Stomach (tissue), 9 donors: ENCODE data around the gene IRF1. TPM values are rescaled to one million over a fixed set of nuclear protein-coding genes. Genes with fewer than 3 reads are reported as not detected.

Source experiments
- DNase-seq, 2 donors: peaks; one replicate each; pipeline versions ENCODE4 v3.0.0 to v3.0.0-alpha.2; 2013 to 2019
- H3K27ac ChIP-seq, 5 donors: fragments of 200-600 bp in 4 of 5; sonication (generic) in 4 of 5; one replicate each; pipeline ENCODE4 v1.5.1; 2013 to 2019; ENCODE audit warnings: mild to moderate bottlenecking in 1 of 5, moderate library complexity in 1 of 5
- H3K27me3 ChIP-seq, 3 donors: fragments of 200-600 bp; sonication (generic); one replicate each; pipeline ENCODE4 v1.5.1; 2017 to 2019; ENCODE audit warnings: mixed run types in 1 of 3
- H3K36me3 ChIP-seq, 4 donors: fragments of 200-600 bp; sonication (generic); 1 replicate in 3 of 4; 2 replicates in 1 of 4; pipeline ENCODE4 v1.5.1; 2016 to 2019
- H3K4me1 ChIP-seq, 4 donors: fragments of 200-600 bp; sonication (generic); one replicate each; pipeline ENCODE4 v1.5.1; 2016 to 2019
- H3K4me3 ChIP-seq, 4 donors: fragments of 200-600 bp; sonication (generic) in 3 of 4; one replicate each; pipeline ENCODE4 v1.5.1; 2016 to 2019; ENCODE audit warnings: mild to moderate bottlenecking in 1 of 4
- H3K9me3 ChIP-seq, 4 donors: fragments of 200-600 bp; sonication (generic); one replicate each; pipeline ENCODE4 v1.5.1; 2016 to 2019
- EP300 ChIP-seq: sonication (generic); formaldehyde crosslinking; IDR thresholded peaks from one replicate; pipeline ENCODE4 v1.6.1; 2017; ENCODE audit warnings: antibody characterized with exemption
- POLR2A ChIP-seq, 4 donors: fragments of 450-650 bp; IDR thresholded peaks; one replicate each; pipeline ENCODE4 v1.6.1; 2016; ENCODE audit warnings: antibody characterized with exemption in 4 of 4, control low read depth in 2 of 4, mild to moderate bottlenecking in 1 of 4, moderate library complexity in 1 of 4
- POLR2AphosphoS5 ChIP-seq, 3 donors: sonication (generic); formaldehyde crosslinking; IDR thresholded peaks; one replicate each; pipeline ENCODE4 v1.6.1; 2016; ENCODE audit warnings: antibody characterized with exemption in 3 of 3
- WGBS, 5 donors: extraction: QIAGEN DNeasy Blood & Tissue Kit in 3 of 5; methylation state at CpG; one replicate each; pipeline versions ENCODE4 v1.1.5 to v1.1.7; 2013 to 2018; 5-methylcytosine and 5-hydroxymethylcytosine counted together
- intact Hi-C: fragments of 100-400 bp; cut with DNase I; formaldehyde crosslinking; loops from one replicate; pipeline ENCODE4 v1.15.1; 2023; ENCODE audit warnings: low total_unique reads
- polyA plus RNA-seq, 3 donors: library from polyadenylated mRNA; stranded (reverse); fragments of 200-250 nt; gene quantifications; one replicate each; pipeline ENCODE4 v1.2.3, GENCODE V29; 2013
- total RNA-seq, 5 donors: library from RNA; depleted of rRNA; stranded (reverse); fragments of >200 nt; gene quantifications; one replicate each; pipeline versions ENCODE4 v1.1.0 to v1.2.3, GENCODE V29; 2014 to 2016
- TF ChIP-seq, protein P1 (sequence below), 7 experiments: fragments of 450-650 bp in 4 of 7; fragments of 200-600 bp in 3 of 7; sonication (generic) in 3 of 7; IDR thresholded peaks; one replicate each; pipeline ENCODE4 v1.5.1; 2016 to 2019; ENCODE audit warnings: antibody characterized with exemption in 7 of 7, control low read depth in 2 of 7, mild to moderate bottlenecking in 1 of 7
- donor health status: healthy with polysubstance abuse.
- donor health status: Bipolar disorder and iron deficiency.
- donor health status: healthy.

Gene IRF1
- total and polyA plus RNA-seq, 8 donors, result 17.1 to 256 (median 64.7) TPM

DNA sequence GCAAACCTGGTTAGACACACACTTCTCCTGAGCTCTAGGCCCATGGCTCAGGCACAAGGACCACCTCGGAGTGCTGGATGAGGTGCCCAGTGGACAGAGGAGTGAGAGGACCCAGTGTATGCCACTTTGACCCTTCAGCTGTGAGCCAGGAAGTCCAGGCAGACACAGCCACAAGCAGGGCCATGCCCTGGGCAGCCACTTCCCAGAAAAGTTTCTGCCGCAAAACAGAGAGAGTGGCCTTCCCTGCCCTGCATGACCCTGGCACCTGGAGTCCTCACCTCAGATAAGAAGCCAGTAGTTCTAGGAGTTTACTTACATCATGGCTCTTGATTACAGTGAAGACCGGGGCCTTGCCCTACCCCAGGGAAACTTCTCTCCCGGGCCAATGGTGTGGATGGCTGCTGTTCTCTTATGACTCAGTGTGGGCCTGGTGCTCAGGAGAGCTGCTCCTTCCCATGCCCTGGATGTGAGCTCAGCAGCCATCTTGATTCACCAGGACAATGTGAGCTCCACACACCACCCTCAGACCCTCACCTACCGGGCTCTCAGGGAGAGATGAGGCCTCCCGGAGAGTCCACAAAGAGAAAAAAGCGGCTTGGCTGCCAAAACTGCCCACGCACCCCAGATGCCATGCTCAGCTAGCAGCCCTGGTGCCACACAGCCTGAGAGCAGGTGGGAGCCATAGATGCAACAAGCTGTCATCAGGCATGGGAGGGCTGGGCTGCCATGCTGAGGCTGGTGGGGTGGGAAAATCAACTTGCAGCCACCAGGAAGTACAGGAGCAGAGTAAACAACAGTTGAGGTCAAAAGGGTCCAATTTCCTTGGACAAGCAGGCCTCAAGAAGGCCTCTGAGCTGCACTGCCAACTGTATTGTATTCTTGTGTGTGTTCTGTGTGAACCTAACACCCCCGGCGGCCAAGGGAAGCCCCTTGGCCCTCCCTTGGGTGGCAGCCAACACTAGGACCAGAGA is 11.7 kb upstream of the IRF1 start:
- DNase-seq, result peak; percentile 61 to 65

DNA sequence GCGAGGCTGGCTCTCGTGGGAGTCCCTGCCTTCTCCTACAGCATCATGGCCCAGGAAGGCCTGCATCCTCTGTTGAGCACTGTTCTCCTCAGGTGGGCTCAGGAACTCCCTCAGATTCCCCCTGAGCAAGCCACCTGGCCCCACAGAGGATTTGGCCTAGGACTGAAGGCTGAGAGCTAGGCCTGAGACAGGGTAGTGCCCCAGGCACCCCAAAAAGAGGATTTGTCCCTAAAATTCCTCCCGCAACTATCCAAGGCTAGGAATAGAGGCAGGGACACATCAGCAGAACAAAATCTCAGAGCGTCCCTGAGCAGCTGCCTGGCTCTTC is 11.0 kb upstream of the IRF1 start:
- no peak for DNase-seq
- H3K27me3 ChIP-seq, result no peaks in the 10 kb centered on the region
- no peaks in the 10 kb centered on the region for H3K9me3 ChIP-seq
- H3K4me1 ChIP-seq, result peaks cover 68 to 88% (median 85%) of the 10 kb centered on the region in 4 donors
- 46 to 82% (median 62%) methylated on average over 4 of the region's 4 CpGs for WGBS, 5 donors
- TF ChIP-seq POLR2A (IDR thresholded peaks at IDR 0.05), result no peak
- peak overlapping the region; percentile 91 to 100 (median 97) for H3K27ac ChIP-seq
- H3K36me3 ChIP-seq, result no peaks in the 10 kb centered on the region
- intact Hi-C loops, result loop anchor here (10.0 kb wide), 1 partner anchor 117 kb away; no protein-coding TSS in a partner anchor
- H3K4me3 ChIP-seq, result no peak overlapping the region

More for the DNA sequence above, 11.7 kb upstream of the IRF1 start:
- intact Hi-C loops, result loop anchor here (10.0 kb wide), 1 partner anchor 117 kb away; no protein-coding TSS in a partner anchor
- Histone ChIP-seq H3K36me3 (no peaks in the 10 kb centered on the region), H3K4me1 (peaks cover 67 to 85% (median 81%) of the 10 kb centered on the region in 4 donors), H3K9me3 (no peaks in the 10 kb centered on the region), H3K27ac (peak overlapping the region; percentile 91 to 100 (median 97)), H3K27me3 (no peaks in the 10 kb centered on the region), H3K4me3 (no peak overlapping the region)
- TF ChIP-seq POLR2A (IDR thresholded peaks at IDR 0.05) (no peak), POLR2AphosphoS5 (IDR thresholded peaks at IDR 0.05) (peak in 2 of 3 donors; percentile 37 to 41)
- 32 to 60% (median 47%) methylated on average over 10 of the region's 10 CpGs for WGBS, 5 donors

DNA sequence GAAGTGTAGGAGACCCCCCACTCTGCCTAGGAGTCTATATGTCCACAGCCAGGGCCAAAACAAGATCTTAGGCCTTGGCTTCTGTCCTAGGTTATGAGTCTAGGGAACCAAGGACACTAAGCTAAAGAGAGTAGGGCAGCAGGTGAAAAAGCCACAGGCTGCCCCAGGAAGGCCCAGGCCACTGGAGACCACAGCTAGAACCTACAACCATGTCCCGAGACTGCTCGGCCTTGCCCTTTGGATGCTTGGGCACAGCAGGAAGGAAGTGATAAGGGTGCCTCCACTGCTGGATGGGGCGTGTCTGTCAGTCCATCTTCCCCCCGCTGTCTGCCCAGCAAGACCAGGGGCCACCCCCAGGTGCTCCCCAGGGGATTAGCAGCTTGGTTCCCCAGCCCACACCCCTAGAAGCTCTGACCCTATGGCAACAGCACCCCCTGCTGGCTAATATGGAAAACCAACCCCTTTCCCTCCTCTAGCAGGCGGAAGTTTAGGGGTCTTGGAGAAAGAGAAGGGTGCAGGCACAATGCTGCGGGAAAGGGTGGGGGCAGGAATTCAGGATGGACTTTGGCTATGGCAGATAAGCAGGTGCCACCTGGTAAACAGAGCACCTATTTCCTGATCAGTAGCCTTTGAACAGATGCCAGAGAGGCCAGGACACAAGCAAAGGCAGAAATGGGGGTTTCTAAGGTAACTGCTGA is 10.5 kb upstream of the IRF1 start:
- H3K27ac ChIP-seq, result peak overlapping the region; percentile 91 to 100 (median 97)
- H3K36me3 ChIP-seq, result no peaks in the 10 kb centered on the region
- peak; percentile 73 to 91 for DNase-seq
- H3K4me3 ChIP-seq, result no peak overlapping the region
- peaks cover 64 to 83% (median 82%) of the 10 kb centered on the region in 4 donors for H3K4me1 ChIP-seq
- no peaks in the 10 kb centered on the region for H3K27me3 ChIP-seq
- H3K9me3 ChIP-seq, result no peaks in the 10 kb centered on the region
- WGBS, 5 donors, result 20 to 54% (median 26%) methylated on average over 4 to 6 of the region's 6 CpGs
- intact Hi-C loops, result loop anchor here (10.0 kb wide), 1 partner anchor 116 kb away; no protein-coding TSS in a partner anchor
- TF ChIP-seq, protein P1, sequence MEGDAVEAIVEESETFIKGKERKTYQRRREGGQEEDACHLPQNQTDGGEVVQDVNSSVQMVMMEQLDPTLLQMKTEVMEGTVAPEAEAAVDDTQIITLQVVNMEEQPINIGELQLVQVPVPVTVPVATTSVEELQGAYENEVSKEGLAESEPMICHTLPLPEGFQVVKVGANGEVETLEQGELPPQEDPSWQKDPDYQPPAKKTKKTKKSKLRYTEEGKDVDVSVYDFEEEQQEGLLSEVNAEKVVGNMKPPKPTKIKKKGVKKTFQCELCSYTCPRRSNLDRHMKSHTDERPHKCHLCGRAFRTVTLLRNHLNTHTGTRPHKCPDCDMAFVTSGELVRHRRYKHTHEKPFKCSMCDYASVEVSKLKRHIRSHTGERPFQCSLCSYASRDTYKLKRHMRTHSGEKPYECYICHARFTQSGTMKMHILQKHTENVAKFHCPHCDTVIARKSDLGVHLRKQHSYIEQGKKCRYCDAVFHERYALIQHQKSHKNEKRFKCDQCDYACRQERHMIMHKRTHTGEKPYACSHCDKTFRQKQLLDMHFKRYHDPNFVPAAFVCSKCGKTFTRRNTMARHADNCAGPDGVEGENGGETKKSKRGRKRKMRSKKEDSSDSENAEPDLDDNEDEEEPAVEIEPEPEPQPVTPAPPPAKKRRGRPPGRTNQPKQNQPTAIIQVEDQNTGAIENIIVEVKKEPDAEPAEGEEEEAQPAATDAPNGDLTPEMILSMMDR (IDR thresholded peaks at IDR 0.05), result peak in 6 of 7 experiments; percentile 24 to 96 (median 88)
- TF ChIP-seq EP300 (no peak), POLR2AphosphoS5 (IDR thresholded peaks at IDR 0.05) (peak in 2 of 3 donors; percentile 66 to 80), POLR2A (IDR thresholded peaks at IDR 0.05) (no peak)

DNA sequence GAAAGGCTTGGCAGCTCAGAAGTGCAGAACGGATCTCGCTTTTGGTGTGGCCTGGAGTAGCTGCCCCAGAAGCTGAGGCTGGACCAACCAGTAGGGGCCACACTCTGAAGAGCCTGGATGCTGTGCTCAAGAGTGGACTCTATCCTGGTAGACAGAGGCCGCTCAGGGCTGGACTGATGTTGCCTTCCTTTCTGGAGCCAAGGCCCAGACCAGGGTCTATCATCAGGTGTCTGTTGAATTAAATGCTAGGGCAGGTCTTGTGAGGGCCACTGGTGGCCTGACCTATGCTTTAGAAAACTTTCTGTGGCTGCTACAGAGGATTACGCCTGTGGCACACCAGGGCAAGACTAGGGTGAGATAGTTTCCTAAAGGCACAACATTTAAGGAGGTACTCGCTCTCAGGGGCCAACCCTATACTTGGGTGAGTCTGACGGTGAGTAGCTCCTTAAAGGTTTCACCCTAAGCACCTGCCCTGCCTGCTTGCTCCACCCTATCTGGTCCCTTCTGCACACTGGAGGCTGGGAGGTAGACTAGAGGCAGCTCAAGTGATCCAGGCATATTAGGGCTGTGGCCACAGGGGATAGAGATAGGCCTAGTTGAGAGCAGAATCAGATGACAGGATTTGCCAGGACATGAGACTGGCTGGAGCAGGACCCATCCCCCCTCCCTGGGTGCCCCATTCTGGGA is 9.8 kb upstream of the IRF1 start:
- Histone ChIP-seq H3K4me1 (peaks cover 61 to 83% (median 81%) of the 10 kb centered on the region in 4 donors), H3K36me3 (no peaks in the 10 kb centered on the region), H3K4me3 (no peak overlapping the region), H3K9me3 (no peaks in the 10 kb centered on the region), H3K27ac (peak overlapping the region; percentile 91 to 100 (median 97)), H3K27me3 (no peaks in the 10 kb centered on the region)
- DNase-seq, result peak; percentile 22 to 23
- 71 to 86% (median 79%) methylated on average over 6 of the region's 6 CpGs for WGBS, 5 donors
- intact Hi-C loops, result loop anchor here (10.0 kb wide), 1 partner anchor 116 kb away; no protein-coding TSS in a partner anchor
- TF ChIP-seq, protein P1 (IDR thresholded peaks at IDR 0.05), result no peak
- TF ChIP-seq EP300 (no peak), POLR2AphosphoS5 (IDR thresholded peaks at IDR 0.05) (no peak), POLR2A (IDR thresholded peaks at IDR 0.05) (no peak)
